Kidney (tissue), 14 donors: Measurements from ENCODE around the gene OR9Q1. TPM values are rescaled to one million over a fixed set of nuclear protein-coding genes. Genes with fewer than 3 reads are reported as not detected.
A peak's percentile ranks its signal among the peaks of the same experiment; 100 is the strongest.

Source experiments
- DNase-seq, 5 donors: peaks; one replicate each; pipeline ENCODE4 v3.0.0-alpha.2; 2013 to 2020
- FAIRE-seq: peaks from 2 replicates; lab custom pipeline; 2012; peaks lifted over from hg19 to GRCh38; lab: Jason Lieb, UNC
- H3K27ac ChIP-seq, 2 donors: one replicate each; pipeline ENCODE4 v1.7.0; 2013; ENCODE audit warnings: low read depth in 2 of 2, low read length in 2 of 2, inconsistent platforms in 1 of 2
- H3K27me3 ChIP-seq: one replicate; pipeline ENCODE4 v1.7.1; 2013; ENCODE audit warnings: low read length, inconsistent platforms; ENCODE audit not compliant: control insufficient read depth, insufficient read depth
- H3K36me3 ChIP-seq, 3 donors: one replicate each; pipeline versions ENCODE4 v1.7.0 to v1.7.1; 2013; ENCODE audit warnings: low read length in 3 of 3, control low read depth in 1 of 3, inconsistent platforms in 1 of 3; ENCODE audit not compliant: insufficient read depth in 3 of 3, control insufficient read depth in 2 of 3
- H3K4me1 ChIP-seq, 3 donors: one replicate each; pipeline versions ENCODE4 v1.7.0 to v1.7.1; 2013; ENCODE audit warnings: low read length in 3 of 3, inconsistent platforms in 1 of 3, low read depth in 1 of 3; ENCODE audit not compliant: control insufficient read depth in 2 of 3, insufficient read depth in 2 of 3
- H3K4me3 ChIP-seq, 3 donors: one replicate each; pipeline versions ENCODE4 v1.7.0 to v1.8.1; 2013; ENCODE audit warnings: low read length in 3 of 3, control low read depth in 1 of 3, inconsistent platforms in 1 of 3
- H3K9ac ChIP-seq, 3 donors: one replicate each; pipeline versions ENCODE4 v1.7.0 to v1.7.1; 2013; ENCODE audit warnings: low read length in 3 of 3, control low read depth in 1 of 3, inconsistent platforms in 1 of 3
- H3K9me3 ChIP-seq, 3 donors: one replicate each; pipeline versions ENCODE4 v1.7.0 to v1.7.1; 2013; ENCODE audit warnings: low read length in 3 of 3, control low read depth in 1 of 3, inconsistent platforms in 1 of 3; ENCODE audit not compliant: control insufficient read depth in 2 of 3, insufficient read depth in 1 of 3
- CTCF ChIP-seq: IDR thresholded peaks from 3 replicates; pipeline ENCODE4 v1.5.1; 2012; ENCODE audit warnings: mild to moderate bottlenecking, moderate library complexity, borderline replicate concordance; ENCODE audit not compliant: insufficient read depth; ENCODE audit errors: extremely low read depth
- intact Hi-C: fragments of 100-400 bp; cut with DNase I; formaldehyde crosslinking; loops from one replicate; pipeline ENCODE4 v1.11.1; 2022
- polyA plus RNA-seq: library from polyadenylated mRNA; stranded (reverse); fragments of 350-450 nt; fragmentation: Illumina TruSeq; extraction: RNeasy Lipid Tissue Mini Kit (QIAGEN cat#74804); gene quantifications from one replicate; pipeline ENCODE4 v1.2.3, GENCODE V29; 2014; ENCODE audit warnings: low read depth, low replicate concordance; ENCODE audit not compliant: insufficient read depth
- total RNA-seq: library from RNA; stranded (reverse); fragmentation: NEBNext Ultra II Directional; extraction: Animal tissue kit (Norgen Biotek cat#: 25700); gene quantifications from one replicate; pipeline ENCODE4 v1.2.1, GENCODE V29; 2021
- donor health status: control.
- donor health status: control.
- donor health status: control.
- donor health status: control.
- donor health status: control.
- donor health status: DM: yes; HTN: yes; CAD: no.
- donor health status: Normal renal cell carcinoma (clear cell type).

The OR9Q1 gene
- total and polyA plus RNA-seq, 2 donors from 2014 or later, result not detected

GRCh38 chr11:58027341-58027740 lies 3.7 kb downstream of the OR9Q1 start:
- Histone ChIP-seq H3K9me3 (no peaks in the 10 kb centered on the region), H3K4me3 (no peak overlapping the region), H3K36me3 (no peaks in the 10 kb centered on the region), H3K4me1 (peaks cover 0 to 28% (median 15%) of the 10 kb centered on the region in 3 donors), H3K27ac (no peak overlapping the region), H3K9ac (no peak overlapping the region), H3K27me3 (no peaks in the 10 kb centered on the region)
- FAIRE-seq (no peak), DNase-seq (no peak)
- intact Hi-C loops, result no loop called here
- TF ChIP-seq CTCF, result no peak

GRCh38 chr11:58028687-58029411 lies 5.2 kb downstream of the OR9Q1 start:
- H3K27ac ChIP-seq, result peak overlapping the region; percentile 81 to 85
- intact Hi-C loops, result no loop called here
- FAIRE-seq (peak; percentile 74), DNase-seq (peak in 1 of 5 donors; percentile 75)
- H3K9ac ChIP-seq, result no peak overlapping the region
- TF ChIP-seq CTCF, result no peak
- H3K4me3 ChIP-seq, result no peak overlapping the region
- no peaks in the 10 kb centered on the region for H3K36me3 ChIP-seq
- H3K9me3 ChIP-seq, result no peaks in the 10 kb centered on the region
- peaks cover 0 to 28% (median 13%) of the 10 kb centered on the region in 3 donors for H3K4me1 ChIP-seq
- no peaks in the 10 kb centered on the region for H3K27me3 ChIP-seq

- FAIRE-seq, result no peak
- H3K4me3 ChIP-seq, result no peak within 1 kb of the TSS
- H3K9ac ChIP-seq, result no peak within 1 kb of the TSS
- peaks cover 0 to 20% (median 11%) of the 10 kb centered on the region in 3 donors for H3K4me1 ChIP-seq
- H3K27me3 ChIP-seq, result no peaks in the 10 kb centered on the region
- H3K9me3 ChIP-seq, result no peaks in the 10 kb centered on the region
- TF ChIP-seq CTCF, result no peak
- DNase-seq, result no peak
- no peaks in the 10 kb centered on the region for H3K36me3 ChIP-seq
- H3K27ac ChIP-seq, result peak within 1 kb of the TSS in 1 of 2 donors; percentile 23
- intact Hi-C loops, result no loop called here
These were observed 7.0 kb downstream of the OR9Q1 start, which contains the start of gene OR6Q1 for GRCh38 chr11:58030653-58031052. TSS of gene OR6Q1 (plus strand) at chr11:58030953. CDS start at chr11:58030953, 0 bp downstream.
